Measurements from ENCODE around the gene GPX4. TPM values are rescaled to one million over a fixed set of nuclear protein-coding genes. Genes with fewer than 3 reads are reported as not detected.

GPX4 gene
- total and polyA plus RNA-seq, 2 donors (not counting 3 experiments of a cell fraction or from before 2014, with no cell fraction given), result 469 to 1,136 TPM

DNA sequence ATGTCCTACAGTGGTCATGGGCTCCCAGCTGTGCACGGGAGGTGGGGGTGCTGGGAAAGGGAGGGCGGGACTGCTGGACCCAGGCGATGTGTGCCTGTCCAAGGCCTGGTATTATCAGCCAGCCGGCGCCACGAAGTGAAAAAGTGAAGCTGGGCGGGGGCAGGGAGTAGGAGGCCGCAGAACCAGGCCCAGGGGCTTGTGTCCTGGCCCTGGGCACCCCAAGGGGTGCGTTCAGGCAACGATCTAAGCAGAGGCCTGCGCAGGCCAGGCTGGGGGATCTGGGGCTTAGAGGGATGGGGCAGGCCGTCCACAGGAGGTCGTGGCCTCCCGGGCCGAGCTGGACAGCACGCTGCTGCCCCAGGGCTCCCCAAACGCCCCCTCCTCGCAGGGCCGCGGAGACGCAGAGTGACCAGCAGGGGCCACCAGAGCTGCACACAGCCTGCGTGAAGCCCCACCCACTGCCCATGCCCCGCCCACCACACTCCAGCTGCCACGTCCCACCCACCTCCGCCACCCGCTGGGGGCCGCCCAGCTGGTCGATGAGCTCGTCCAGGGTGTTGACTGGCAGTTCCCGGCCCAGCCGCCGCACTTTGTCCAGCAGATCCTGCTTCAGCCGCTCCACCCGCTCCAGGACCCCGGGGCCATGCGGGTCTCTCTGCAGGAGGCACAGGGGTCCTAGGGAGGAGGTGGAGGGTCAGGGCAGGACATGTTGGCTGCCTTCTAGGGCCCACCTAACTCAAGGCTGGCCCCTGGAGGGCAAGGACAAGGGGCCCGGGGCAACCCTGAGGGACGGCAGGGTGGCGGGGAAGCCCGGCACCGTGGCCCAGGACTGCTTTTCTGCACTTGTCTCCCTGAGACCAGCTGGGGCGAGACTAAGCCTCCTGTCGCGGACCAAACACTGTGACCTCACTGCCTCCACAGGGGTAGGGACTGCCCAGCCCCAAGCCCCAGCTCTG is 9.5 kb downstream of the GPX4 start:
- Histone ChIP-seq H3K9me1 (replicated peaks; ENCODE audit: control insufficient read depth, extremely low read depth, insufficient read depth, low read length) (no peaks in the 10 kb centered on the region), H3K4me2 (ENCODE audit: insufficient read depth, low read length) (no peak overlapping the region), H3K9ac (replicated peaks; ENCODE audit: extremely low read depth, insufficient read depth, low read length) (no peak overlapping the region), H2AFZ (ENCODE audit: low read depth, low read length) (no peak overlapping the region), H3K27me3 (ENCODE audit: control insufficient read depth in 2 of 2, insufficient read depth in 2 of 2, low read length in 2 of 2) (no peaks in the 10 kb centered on the region), H3K9me3 (replicated peaks; ENCODE audit: control insufficient read depth, insufficient read depth, low read length) (no peaks in the 10 kb centered on the region), H3K4me3 (replicated peaks in 1 of 3; ENCODE audit: insufficient read depth in 1 of 3, low read depth in 1 of 3, low read length in 3 of 3) (no peak overlapping the region), H3K79me2 (ENCODE audit: control insufficient read depth, insufficient read depth, low read length) (no peaks in the 10 kb centered on the region), H3K36me3 (ENCODE audit: control insufficient read depth in 2 of 2, extremely low read depth in 1 of 2, insufficient read depth in 2 of 2, low read length in 2 of 2) (peaks cover 9 to 46% of the 10 kb centered on the region in 2 experiments), H3K27ac (ENCODE audit: insufficient read depth, low read depth, low read length) (no peak overlapping the region), H3K4me1 (ENCODE audit: control insufficient read depth, extremely low read depth, insufficient read depth, low read length) (peaks cover 5% of the 10 kb centered on the region), H4K20me1 (replicated peaks; ENCODE audit: control insufficient read depth, extremely low read depth, insufficient read depth, low read length) (no peaks in the 10 kb centered on the region)
- DNase-seq (ENCODE audit: low read depth, low spot score), result peak; percentile 93
- ChIA-PET POLR2A (interaction anchor here (0.6 to 0.8 kb wide), 4 partner anchors 10 to 101 kb away, joined by 3 to 7 read pairs (median 5); no protein-coding TSS in a partner anchor), CTCF (interaction anchor here (0.6 to 4.4 kb wide), 37 partner anchors 9 to 156 kb away, joined by 3 to 80 read pairs (median 6); partner anchors contain the start of genes ARHGAP45, ATP5F1D, CIRBP and GPX4)
- peak; percentile 81 for FAIRE-seq
- intact Hi-C loops (cut with micrococcal nuclease), result loop anchor here (1.0 to 5.0 kb wide), 3 partner anchors 10 to 127 kb away; partner anchors contain the start of gene ATP5F1D
- TF ChIP-seq POLR2A (IDR thresholded peaks at IDR 0.05; ENCODE audit: low read depth, low read length), result peak; percentile 56
- peak; percentile 79 to 94 for TF ChIP-seq CTCF (IDR thresholded peaks at IDR 0.05; ENCODE audit: extremely low read depth in 1 of 2, insufficient read depth in 1 of 2, low read depth in 1 of 2, low read length in 2 of 2)
- TF ChIP-seq, protein P1, sequence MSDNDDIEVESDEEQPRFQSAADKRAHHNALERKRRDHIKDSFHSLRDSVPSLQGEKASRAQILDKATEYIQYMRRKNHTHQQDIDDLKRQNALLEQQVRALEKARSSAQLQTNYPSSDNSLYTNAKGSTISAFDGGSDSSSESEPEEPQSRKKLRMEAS (IDR thresholded peaks at IDR 0.05; ENCODE audit: insufficient read depth, insufficient read length), result peak; percentile 13
- TF ChIP-seq POLR2AphosphoS5 (IDR thresholded peaks at IDR 0.05; ENCODE audit: insufficient read depth, low read depth, low read length), result peak; percentile 78
- no peak for TF ChIP-seq JUN (IDR thresholded peaks at IDR 0.05; ENCODE audit: borderline replicate concordance, insufficient read depth, insufficient read length, low read depth)
- dilution Hi-C loops (cut with MboI; ENCODE audit: extremely low pct_ligation_motif_present, low sequenced_read_pairs), result no loop called here
- no TSS peak for BruUV-seq (replicated peaks)

All from endothelial cell of umbilical vein (primary cell).